Astrocyte (in vitro differentiated cells and primary cell): ENCODE results near the gene METTL24.

Source experiments
- EZH2 ChIP-seq: IDR thresholded peaks from 2 replicates; pipeline ENCODE4 v1.6.1; 2012; ENCODE audit warnings: mild to moderate bottlenecking, low read length, inconsistent platforms; ENCODE audit not compliant: insufficient read depth
- TF ChIP-seq, protein P1 (sequence below): IDR thresholded peaks from 2 replicates; pipeline ENCODE4 v1.5.1; 2011; ENCODE audit warnings: low read depth, mild to moderate bottlenecking, inconsistent platforms, low read length, moderate library complexity; ENCODE audit not compliant: insufficient read depth

DNA sequence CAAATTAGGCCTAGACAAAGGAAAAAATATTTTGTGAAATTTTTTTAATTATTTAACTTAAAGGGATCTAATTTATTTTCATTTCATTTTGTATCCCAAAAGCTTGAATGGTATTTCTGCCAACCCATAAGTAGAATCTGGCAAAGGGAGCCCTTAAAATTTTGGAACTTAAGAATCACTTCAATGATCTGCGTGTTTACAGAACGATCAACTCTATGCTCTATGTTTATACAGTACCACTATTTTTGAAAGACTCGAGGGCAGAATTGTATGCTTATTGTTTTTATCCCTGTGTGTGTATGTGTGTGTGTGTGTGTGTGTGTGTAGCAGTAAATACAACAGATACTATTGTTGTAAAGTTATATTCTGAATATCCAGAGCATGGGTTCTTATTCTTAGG, 39.2 kb downstream of the METTL24 start:
- TF ChIP-seq, protein P1, sequence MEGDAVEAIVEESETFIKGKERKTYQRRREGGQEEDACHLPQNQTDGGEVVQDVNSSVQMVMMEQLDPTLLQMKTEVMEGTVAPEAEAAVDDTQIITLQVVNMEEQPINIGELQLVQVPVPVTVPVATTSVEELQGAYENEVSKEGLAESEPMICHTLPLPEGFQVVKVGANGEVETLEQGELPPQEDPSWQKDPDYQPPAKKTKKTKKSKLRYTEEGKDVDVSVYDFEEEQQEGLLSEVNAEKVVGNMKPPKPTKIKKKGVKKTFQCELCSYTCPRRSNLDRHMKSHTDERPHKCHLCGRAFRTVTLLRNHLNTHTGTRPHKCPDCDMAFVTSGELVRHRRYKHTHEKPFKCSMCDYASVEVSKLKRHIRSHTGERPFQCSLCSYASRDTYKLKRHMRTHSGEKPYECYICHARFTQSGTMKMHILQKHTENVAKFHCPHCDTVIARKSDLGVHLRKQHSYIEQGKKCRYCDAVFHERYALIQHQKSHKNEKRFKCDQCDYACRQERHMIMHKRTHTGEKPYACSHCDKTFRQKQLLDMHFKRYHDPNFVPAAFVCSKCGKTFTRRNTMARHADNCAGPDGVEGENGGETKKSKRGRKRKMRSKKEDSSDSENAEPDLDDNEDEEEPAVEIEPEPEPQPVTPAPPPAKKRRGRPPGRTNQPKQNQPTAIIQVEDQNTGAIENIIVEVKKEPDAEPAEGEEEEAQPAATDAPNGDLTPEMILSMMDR = no peak
- no peak for TF ChIP-seq EZH2
